ENCODE data around the gene NDUFV2.

NDUFV2 gene

DNA sequence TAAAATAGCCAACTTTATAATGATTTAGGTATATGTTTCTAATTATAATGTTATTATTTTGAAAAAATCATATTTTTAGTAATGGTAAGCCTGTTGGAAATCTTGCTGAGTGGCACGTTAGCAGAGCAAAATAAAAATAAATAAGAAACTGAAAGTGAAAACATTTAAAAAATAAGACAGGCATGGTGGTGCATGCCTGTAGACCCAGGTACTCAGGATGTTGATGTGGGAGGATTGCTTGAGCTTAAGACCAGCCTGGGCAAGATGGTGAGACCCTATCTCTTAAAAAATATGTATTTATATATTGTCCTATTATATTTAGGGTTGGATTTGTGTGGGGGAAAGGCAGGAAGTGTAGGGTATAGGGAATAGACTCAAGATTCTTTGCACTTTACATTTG, 18.3 kb downstream of the NDUFV2 start:
- no peak for DNase-seq

DNA sequence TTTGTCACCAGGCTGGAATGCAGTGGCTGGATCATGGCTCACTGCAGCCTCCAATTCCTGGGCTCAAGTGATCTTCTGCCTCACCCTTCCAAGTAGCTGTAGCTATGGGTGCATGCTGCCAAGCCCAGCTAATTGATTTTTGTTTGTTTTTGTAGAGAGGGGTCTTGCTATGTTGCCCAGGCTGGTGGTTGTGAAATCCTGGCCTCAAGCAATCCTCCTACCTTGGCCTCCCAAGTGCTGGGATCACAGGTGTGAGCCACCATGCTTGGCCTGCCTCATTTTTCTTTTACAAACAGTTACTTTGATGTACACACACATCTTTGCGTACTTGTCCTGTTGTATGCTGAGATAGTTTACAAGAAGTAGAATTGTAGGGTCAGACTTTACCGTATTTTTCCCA, 21.0 kb downstream of the NDUFV2 start:
- no peak for DNase-seq

DNA sequence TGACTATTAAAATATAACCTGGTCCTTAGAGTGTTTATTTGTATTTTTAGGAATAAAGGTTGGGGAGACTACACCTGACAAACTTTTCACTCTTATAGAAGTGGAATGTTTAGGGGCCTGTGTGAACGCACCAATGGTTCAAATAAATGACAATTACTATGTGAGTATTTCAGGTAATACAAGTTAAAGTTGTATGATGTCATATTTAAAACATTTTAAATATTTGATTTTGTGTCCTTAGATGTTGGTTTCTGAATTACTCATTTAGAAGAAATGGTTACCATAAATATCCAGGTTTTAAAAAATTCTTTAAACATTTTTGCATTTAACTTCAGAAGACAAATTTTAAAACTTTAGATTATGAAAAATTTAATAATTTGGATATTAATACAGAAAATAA, 22.3 kb downstream of the NDUFV2 start:
- DNase-seq, result no peak

DNA sequence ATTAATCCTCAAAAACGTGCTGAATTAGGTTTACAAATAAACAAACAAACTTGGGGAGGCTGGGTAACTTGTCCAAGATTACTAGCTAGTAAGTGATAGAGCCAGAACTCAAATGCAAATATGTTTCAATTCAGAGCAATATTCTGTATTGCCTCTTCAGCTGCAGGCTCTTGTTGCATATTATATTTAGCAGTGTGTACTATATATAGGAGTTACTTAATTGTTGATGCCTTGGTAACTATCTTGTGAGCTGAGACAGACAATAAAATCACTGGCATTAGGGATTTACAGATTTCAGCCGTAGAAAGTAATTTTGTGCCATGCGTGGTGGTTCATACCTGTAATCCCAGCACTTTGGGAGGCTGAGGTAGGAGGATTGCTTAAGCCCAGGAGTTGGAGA, 23.8 kb downstream of the NDUFV2 start:
- DNase-seq, result no peak

DNA sequence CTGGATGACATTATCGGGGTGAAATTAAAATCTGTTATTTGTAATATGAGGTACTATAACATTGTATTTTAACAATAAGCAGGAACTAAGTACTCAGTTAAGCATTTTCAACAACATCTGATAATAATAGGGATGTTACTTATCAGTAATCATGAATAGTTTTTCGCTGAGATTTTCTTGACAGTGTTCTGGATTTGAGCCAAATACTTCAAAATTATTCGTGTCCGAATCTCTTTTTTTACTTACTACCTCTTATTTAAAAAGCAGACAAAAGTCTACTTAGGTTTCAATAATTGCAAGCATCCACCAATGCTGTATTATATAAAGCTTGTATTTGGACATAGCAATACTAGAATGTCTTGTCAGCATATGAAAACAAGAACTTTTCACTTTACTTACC, 27.7 kb downstream of the NDUFV2 start:
- DNase-seq, result no peak

DNA sequence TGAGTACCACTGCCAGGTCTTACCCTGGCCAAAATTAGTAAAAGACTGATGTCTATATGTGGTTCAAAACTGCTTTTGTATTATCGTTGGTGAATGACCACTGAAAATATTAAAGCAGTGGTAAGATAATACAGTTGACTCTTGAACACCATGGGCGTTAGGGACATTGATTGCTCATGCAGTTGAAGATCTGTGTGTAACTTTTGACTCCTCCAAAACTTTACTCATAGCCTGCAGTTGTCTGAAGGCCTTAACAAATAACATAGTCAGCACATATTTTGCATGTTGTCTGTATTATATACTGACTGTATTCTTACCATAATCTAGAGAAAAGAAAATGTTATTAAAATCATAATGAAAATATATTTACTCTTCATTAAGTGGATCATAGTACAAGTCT, 28.3 kb downstream of the NDUFV2 start:
- no peak for DNase-seq

DNA sequence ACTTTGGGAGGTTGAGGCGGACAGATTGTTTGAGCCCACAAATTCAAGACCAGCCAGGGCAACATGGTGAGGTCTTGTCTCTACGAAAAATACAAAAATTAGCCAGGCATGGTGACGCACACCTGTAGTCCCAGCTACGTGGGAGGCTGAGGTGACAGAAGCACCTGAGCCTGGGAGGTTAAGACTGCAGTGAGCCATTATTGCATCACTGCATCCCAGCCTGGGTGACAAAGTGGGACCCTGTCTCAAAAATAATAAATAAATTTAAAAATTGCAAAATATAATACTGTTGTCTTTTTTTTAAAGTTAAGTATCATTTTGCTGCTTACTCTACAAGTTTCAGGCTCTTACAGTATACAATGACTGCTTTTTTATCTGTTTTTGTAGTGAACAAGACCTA, 30.1 kb downstream of the NDUFV2 start:
- no peak for DNase-seq

DNA sequence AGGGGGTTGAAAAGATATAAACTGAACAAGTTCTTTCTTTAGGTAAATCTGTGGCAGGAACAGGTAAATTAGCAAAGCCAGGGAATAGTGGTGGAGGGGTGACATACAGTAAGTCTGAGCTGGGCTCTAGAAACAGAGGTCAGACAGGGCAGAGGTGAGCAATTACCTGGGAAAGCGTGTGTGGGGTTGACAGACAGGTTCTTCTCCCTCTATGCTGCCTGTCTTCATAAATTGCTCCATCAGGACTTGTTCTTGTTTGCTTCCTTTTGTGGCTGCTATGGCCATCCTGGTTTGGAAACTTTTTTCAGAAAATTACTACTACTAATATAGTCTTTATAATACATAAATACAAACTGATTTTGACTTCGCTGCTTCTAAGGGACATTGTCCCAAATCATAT, 30.7 kb downstream of the NDUFV2 start:
- no peak for DNase-seq

DNA sequence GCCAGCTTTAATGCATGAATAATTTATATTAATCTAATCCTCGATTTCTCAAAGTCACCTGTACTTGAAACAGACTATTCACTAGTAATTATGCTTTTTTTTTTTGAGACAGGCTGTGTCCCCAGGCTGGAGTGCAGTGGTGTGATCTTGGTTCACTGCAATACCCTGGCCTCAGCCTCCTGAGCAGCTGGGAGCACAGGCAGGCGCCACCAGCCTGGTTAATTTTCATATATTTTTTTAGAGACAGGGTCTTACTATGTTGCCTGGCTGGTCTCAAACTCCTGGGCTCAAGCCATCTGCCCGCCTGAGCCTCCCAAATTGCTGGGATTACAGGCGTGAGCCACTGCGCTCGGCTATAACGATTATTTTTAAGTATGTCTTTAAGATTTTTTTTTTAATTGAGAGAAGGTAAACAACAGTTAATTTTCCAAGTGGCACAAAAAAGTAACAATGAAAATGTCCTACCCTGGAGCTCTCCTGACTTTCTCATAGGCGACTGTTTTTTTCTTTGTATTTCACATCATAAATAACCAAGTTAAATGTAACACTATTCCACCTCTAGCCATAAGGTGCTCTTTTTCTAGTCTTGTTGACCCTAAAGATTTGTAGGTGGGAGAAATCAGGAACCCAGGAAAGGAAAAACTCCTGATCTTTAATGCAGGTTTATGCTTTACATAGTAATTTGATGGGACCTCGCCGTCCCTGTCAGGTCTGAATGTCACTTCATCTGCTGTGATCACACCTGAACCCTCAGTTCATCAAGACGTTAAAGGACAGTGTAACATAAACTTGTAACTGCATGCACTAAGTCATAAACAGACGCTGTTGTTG, 32.8 kb downstream of the NDUFV2 start:
- DNase-seq, result no peak

DNA sequence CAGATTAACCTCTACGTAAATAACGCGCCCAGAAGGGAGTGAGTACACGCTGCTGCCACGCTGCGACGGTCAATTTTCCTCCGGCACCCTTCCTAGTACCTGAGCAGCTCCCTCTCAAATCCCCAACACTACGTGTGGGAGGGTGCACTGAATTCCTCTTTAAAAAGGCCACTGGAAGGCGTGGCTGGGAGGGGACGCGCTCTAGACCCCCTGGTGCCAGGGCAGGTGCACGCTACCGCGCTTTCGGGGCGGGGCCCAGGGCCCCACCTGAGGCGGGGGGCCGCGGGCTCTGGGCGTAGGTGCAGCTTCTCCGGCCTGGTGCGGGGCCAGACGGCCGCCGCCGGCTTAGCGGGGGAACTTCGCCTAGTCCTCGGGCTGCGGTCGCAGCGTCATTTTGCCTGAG, 33.4 kb downstream of the NDUFV2 start:
- DNase-seq, result no peak

DNA sequence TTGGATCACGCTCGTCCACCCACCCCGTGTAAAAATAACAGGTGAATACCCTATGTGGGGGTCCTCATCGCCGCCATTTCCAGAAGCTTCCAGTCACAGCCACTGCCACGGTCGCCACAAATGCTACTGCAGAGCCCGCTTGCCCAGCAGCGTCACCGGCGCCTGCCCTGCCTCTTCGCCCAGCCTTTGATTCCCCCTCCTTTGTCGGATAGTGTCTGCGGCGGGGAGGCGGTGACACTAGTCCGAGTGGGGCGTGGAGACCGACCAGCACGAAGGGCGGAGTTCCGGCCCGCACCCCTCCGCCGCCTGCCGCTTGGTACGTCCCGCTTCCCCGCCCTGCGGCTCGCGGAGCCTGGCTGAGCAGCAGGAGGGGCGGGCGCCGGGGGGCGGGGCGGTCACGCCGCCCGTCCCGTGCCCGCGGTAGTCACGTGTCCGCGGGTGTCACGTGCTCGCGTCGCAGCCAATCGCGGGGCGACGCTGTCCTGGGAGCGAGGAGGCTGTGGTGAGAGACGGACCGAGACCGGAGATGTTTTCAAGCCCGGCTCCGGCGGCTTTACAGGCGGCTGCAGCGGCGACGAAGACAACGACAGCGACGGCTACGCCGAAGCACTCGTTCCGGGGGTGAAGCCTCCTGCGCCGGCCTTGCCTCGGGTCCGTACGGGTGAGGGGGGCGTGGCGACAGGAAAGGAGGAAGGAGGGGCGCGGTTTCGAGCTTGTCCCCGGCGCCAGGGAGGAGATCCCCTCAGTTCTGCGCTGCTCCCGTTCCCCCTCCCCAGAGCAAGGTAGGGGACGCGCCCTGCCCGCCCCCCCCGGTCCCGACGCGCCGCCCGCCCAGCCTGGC, 34.0 kb downstream of the NDUFV2 start, which contains the start of gene ANKRD12:
ANKRD12 (plus strand) TSS at position 467 of the 841 bp plus-strand sequence. CDS start 45,652 bp downstream, outside the sequence.
- peak; percentile 99 for DNase-seq

DNA sequence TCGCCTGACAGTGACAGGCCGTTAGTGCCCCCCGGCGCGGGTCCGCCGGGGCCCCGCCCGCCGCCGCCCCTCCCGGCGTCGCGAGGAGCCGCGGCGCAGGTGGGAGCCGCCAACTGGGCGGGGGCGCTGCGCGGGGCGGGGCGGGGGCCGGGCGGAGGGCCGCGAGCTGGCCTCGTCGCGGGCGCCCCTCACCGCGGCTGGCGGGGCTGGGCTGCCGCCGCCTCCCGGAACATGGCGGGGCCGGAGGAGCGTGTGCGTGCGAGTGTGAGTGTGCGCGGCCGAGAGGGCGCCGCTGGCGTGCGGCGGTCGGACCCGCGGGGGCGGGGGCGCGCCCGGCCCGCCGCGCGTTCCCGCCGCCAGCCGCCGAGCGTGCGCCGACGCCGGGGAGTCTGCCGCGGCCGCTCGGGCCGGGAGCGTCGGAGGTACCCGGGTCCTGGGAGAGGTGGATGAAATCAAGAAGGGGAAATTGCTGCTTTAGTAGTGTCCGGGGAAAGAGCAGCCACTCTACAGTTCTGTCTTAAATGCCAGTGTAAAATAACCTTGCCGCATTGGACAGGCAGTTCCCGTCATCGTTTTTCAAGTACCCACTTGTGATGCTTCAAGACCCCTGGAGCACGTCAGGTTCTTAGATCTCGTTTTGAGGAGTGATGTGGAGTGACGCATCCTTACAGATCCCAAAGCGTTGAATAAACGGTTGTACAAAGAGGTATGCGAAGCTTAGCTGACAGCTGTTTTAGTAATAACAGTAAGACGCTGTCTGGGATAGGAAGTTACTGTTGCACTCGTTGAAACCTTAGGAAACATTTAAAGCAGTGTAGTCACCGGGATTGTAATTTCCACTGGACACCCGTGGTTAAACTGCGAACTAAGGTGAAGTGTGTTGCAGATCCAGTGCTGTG, 34.9 kb downstream of the NDUFV2 start:
- peak; percentile 75 for DNase-seq

DNA sequence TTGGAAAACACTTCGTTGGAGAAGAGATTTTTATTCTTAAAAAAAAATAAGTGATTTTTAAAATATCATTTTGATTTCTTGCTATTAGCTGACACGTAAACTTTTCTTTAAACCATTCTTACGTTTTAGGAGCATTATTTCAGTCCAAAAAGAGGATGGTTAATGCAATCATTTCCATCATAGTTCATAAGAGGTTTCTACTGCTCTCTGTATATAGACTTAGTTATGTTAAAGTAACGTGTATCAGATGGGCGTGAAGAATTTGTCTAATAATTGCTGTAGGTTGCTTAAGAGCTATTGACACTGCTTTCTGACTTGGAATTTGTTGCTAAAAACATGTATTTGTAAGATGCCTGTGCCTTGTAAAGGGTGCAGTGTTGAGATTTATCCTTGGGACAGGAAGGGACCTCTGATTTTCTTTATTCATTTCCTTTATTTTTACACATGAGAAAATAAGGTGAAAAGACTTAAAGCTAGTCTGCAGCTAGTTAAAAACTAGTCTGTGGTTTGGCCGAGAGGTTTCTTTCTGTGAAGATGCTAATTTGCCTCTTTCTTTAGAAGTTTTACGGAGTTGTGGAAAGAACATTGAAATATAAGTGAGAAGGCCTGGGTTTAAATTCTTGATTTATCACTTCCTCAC, 37.0 kb downstream of the NDUFV2 start:
- DNase-seq, result peak; percentile 29

DNA sequence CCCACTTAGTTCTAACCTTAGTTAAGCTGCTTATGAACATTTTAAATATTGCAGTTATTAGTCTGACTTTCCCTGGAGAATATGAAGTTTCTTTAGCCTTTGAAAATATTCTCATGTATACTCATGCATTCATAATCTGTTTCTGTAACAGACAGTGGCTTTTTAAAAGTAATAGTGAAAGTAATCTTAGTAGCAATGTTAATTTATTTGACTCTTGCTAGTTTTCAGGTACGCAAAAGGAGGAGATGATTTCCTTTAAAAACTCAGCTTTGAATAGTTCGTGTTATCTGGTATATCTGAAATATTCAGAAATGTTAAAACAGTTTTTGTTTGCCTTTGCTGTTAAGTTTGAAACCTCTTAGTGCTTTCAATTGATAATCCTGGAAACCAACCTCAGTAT, 37.9 kb downstream of the NDUFV2 start:
- no peak for DNase-seq

DNA sequence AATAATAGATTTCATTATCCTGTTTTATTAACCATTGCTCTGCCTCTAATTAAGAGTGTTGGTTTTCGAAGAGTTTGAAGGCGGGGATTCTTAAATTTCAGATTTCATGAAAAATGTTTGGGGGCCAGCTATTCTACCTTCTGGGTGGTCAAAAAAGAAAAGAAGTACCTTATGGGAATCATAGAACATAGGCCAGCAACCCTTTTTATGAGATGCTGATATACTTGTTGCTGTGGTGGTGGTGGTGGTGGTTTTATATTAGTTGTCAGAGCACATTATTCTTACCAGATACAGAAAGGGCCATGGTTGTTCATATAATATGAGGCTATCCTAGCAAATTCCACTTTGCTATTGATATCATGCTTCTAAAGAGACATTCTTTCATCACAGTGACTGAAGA, 38.5 kb downstream of the NDUFV2 start:
- DNase-seq, result no peak

DNA sequence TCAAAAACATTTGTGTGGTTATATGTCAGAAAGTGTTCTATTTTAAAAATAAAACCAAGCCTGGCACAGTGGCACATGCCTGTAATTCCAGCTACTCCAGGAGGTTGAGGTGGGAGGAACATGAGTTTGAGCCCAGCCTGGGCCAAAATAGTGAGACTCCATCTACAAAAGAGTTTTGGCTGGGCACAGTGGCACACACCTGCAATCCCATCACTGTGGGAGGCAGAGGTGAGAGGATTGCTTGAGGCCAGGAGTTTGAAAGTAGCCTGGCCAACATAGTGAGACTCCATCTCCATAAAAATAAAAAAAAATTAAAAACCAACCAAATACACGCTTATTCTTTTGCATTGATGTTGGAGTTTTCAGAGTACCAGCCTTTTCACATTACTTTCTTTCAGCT, 43.7 kb downstream of the NDUFV2 start:
- DNase-seq, result no peak

DNA sequence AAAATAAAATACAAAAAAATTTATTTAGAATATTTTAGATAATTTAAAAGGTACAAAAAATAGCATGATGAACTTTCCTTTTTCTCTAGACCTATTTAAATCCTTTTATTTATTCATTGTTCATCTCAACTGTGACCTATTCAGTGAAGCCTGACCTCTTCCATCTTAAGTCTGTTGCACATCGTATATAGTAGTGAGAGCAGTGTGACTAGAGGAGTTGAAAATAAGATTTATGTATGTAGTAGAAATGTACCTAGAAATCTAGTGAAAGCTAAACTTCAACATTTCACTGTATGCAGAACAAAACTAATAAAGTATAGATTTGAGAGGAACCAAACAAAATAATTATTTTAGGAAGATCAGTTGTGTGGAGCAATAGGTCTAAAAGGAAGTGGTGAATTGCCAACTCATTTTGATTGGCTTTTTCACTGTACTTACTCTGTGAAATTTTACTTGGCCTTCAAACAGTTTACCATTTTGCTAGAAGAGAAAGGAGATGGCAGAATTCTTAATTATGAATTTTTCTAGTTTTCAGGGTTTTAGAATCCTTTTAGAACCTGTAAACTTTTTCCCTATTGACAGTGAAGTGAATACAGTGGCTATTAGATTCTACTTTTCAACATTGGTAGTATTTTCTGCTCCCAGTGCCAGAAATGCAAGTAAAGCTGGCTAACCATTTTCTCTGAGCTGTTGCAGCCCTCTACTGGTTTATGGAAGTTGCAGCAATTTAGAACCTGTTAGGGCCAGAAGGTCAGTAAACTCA, 45.1 kb downstream of the NDUFV2 start:
- DNase-seq, result peak; percentile 70

DNA sequence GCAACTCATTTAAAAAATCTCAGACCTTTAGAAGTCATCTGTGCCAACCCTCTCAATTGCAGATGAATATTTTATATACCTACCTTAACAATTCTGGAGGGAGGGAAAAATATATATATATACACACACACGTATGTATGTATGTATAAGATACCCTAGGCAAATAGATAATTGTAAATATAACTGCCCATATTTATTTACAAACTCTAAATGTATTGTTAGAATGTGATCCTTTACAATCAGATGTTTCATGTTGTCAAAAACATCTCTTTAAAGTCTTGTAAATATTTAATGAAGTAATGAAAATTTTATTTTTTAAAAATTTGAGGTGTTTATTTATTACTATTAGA, 45.7 kb downstream of the NDUFV2 start:
- DNase-seq, result no peak

DNA sequence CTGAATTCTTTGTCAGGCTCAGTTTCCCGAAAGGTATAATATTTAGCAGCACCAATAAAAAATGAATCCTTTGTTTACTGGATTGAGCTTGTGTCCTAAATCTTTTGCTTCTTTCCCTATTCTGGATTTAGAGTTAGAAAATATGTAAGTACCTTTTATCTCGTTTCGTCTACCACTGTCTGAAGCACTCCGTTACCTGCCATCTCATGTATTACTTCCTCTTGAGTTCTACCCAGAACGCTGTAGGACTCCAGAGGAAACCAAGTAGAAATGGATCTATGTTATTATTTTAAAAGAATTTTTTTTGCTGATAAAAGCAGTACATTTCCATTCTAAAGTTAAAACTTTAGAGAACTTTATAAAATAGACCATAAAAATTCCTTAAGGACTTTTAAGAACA, 47.6 kb downstream of the NDUFV2 start:
- no peak for DNase-seq

DNA sequence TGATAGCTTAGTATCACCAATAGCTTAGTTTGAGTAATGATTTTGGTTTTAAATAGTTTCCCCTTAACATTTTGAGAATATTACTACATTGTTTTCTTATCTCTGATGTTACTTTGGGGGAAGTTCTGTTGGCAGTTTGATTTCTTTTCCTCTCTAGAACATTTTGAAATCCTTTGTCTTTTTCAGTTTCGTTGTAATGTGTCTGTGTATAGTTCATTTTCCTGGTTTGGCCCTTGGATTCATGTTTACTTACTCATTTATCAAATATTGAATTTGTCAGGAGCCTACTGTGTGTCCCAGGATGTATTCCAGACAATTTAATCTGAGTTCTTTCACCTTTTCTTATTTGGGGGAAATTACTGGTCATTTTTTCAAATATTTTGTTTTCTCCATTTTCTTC, 50.8 kb downstream of the NDUFV2 start:
- no peak for DNase-seq

DNA sequence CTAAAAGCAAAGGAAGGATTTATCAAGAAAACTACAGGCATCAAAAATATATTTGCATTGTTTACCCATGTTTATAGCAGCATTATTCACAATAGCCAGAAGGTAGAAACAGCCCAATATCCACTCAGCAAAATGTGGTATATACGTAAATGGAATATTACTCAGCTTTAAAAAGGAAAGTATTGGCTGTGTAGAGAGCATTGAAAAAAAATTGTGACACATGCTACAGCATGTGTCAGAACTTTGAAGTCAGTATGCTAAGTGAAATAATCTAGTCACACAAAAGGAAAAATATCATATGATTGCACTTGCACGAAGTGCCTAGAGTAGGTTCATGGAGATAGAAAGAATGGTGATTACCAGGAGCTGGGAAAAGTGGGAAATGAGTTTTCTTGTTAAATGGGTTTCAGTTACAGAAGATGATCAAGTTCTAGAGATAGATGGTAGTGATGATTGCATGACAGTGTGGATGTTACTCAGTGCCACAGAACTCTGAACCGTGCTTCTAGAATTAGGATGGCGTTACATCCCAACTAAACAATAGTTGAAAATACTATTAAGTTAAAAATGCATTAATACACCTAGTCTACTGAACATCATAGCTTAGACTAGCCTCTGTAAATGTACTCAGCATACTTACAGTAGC, 54.2 kb downstream of the NDUFV2 start:
- no peak for DNase-seq

Data from CD4-positive, alpha-beta T cell treated with Interleukin-4 for 4 hours (primary cell).